HG03280 (cell line): Measurements from ENCODE around the gene LPIN3.

Experiments
- ATAC-seq: cut with Tn5 transposase; IDR thresholded peaks from one replicate; pipeline ENCODE4 v1.9.1; 2021; ENCODE audit warnings: mild to moderate bottlenecking, moderate library complexity; ENCODE audit not compliant: unreplicated experiment

Gene LPIN3

GRCh38 chr20:41318271-41318649, 22.4 kb upstream of the LPIN3 start:
- ATAC-seq: no peak

GRCh38 chr20:41320441-41320840, 20.2 kb upstream of the LPIN3 start:
- no peak for ATAC-seq

GRCh38 chr20:41320976-41321375, 19.6 kb upstream of the LPIN3 start:
- ATAC-seq: no peak

- ATAC-seq: no peak
These were observed 13.4 kb upstream of the LPIN3 start for GRCh38 chr20:41327178-41327577.

- ATAC-seq: no peak
These were observed 10.9 kb upstream of the LPIN3 start for GRCh38 chr20:41329435-41330342.

- ATAC-seq: no peak
These were observed 10.3 kb upstream of the LPIN3 start for GRCh38 chr20:41330343-41330720.

- ATAC-seq: no peak
These were observed 9.7 kb upstream of the LPIN3 start for GRCh38 chr20:41330941-41331340.

- no peak for ATAC-seq
These were observed 8.9 kb upstream of the LPIN3 start for GRCh38 chr20:41331731-41332130.

GRCh38 chr20:41334036-41334435, 6.6 kb upstream of the LPIN3 start:
- ATAC-seq: no peak

- no peak for ATAC-seq
These were observed 5.9 kb upstream of the LPIN3 start for GRCh38 chr20:41334443-41335421.

- no peak for ATAC-seq
These were observed 5.0 kb upstream of the LPIN3 start for GRCh38 chr20:41335591-41335990.

- ATAC-seq: no peak
These were observed 3.7 kb upstream of the LPIN3 start for GRCh38 chr20:41336711-41337492.

GRCh38 chr20:41339957-41340326, 679 bp upstream of the LPIN3 start:
- ATAC-seq: peak; percentile 79

- ATAC-seq: no peak
These were observed 2.1 kb downstream of the LPIN3 start for GRCh38 chr20:41342474-41343464.

- no peak for ATAC-seq
These were observed 3.9 kb downstream of the LPIN3 start for GRCh38 chr20:41344477-41344876.

GRCh38 chr20:41344938-41345728, 4.5 kb downstream of the LPIN3 start:
- ATAC-seq: no peak

GRCh38 chr20:41345729-41346067, 5.1 kb downstream of the LPIN3 start:
- ATAC-seq: no peak

GRCh38 chr20:41347523-41348429, 7.2 kb downstream of the LPIN3 start:
- ATAC-seq: no peak
